Fibroblast of peridontal ligament (primary cell): Measurements from ENCODE around the gene SYNM.
"Not testable (repeated sequence)": the region's sequence is repeated elsewhere in the genome, so short reads cannot be mapped to it uniquely, and the experiment has no call there.

ENCODE experiments used
- DNase-seq: peaks from one replicate; pipeline ENCODE4 v3.0.0-alpha.2; 2010; ENCODE audit errors: extremely low read depth

SYNM gene, protein sequence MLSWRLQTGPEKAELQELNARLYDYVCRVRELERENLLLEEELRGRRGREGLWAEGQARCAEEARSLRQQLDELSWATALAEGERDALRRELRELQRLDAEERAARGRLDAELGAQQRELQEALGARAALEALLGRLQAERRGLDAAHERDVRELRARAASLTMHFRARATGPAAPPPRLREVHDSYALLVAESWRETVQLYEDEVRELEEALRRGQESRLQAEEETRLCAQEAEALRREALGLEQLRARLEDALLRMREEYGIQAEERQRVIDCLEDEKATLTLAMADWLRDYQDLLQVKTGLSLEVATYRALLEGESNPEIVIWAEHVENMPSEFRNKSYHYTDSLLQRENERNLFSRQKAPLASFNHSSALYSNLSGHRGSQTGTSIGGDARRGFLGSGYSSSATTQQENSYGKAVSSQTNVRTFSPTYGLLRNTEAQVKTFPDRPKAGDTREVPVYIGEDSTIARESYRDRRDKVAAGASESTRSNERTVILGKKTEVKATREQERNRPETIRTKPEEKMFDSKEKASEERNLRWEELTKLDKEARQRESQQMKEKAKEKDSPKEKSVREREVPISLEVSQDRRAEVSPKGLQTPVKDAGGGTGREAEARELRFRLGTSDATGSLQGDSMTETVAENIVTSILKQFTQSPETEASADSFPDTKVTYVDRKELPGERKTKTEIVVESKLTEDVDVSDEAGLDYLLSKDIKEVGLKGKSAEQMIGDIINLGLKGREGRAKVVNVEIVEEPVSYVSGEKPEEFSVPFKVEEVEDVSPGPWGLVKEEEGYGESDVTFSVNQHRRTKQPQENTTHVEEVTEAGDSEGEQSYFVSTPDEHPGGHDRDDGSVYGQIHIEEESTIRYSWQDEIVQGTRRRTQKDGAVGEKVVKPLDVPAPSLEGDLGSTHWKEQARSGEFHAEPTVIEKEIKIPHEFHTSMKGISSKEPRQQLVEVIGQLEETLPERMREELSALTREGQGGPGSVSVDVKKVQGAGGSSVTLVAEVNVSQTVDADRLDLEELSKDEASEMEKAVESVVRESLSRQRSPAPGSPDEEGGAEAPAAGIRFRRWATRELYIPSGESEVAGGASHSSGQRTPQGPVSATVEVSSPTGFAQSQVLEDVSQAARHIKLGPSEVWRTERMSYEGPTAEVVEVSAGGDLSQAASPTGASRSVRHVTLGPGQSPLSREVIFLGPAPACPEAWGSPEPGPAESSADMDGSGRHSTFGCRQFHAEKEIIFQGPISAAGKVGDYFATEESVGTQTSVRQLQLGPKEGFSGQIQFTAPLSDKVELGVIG (N-terminal part only)

DNA sequence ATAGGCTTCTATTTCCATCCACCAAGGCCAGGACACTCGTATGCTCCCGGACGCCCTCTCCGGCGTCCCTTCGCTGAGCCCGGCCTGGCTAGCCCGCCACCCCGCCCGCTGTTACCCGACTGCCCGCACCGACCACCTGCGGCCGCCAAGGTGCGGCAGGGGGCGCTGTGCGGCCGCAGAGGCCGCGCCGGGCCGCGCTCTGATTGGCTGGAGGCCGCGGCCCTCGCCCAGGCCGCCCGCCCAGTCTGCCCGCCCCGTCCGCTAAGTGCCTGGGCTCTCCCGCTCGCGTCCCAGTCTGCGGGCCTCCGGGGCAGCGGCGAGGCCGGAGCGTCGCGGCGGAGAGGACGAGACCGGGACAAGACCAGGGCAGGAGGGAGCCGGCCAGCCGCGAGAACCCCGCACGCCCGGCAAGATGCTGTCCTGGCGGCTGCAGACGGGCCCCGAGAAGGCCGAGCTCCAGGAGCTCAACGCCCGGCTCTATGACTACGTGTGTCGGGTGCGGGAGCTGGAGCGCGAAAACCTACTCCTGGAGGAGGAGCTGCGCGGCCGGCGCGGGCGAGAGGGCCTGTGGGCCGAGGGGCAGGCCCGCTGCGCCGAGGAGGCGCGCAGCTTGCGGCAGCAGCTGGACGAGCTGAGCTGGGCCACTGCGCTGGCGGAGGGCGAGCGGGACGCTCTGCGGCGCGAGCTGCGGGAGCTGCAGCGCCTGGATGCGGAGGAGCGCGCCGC is at the start of gene SYNM:
Gene SYNM (plus strand): TSS at position 293 of the 726 bp plus-strand sequence. CDS start 120 bp downstream, at position 413.
- peak; percentile 69 for DNase-seq

DNA sequence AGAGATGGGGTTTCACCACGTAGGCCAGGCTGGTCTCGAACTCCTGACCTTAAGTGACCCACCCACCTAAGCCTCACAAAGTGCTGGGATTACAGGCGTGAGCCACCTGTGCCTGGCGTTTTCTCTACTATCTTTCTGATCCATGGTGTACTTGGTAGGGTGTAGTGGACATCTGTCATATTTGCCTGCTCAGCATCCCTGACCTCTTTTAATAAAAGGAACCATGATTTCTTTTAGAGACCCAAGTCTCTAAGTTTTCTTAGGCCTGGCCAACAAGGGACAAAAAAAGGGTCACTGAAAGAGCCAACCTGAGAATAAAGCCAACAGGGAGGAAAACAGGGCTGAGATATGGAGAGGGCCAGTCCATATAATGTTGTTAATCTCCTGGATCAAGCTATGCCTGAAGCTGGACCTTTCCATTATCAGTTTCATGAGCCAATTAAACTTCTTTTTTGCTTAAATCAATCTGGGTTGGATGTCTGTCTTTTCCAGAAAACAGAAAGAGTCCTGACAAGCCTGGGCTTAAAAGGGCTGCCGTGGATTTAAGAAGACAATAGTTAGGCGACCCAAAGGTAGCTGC is 49.2 kb upstream of the SYNM start:
- no peak for DNase-seq

DNA sequence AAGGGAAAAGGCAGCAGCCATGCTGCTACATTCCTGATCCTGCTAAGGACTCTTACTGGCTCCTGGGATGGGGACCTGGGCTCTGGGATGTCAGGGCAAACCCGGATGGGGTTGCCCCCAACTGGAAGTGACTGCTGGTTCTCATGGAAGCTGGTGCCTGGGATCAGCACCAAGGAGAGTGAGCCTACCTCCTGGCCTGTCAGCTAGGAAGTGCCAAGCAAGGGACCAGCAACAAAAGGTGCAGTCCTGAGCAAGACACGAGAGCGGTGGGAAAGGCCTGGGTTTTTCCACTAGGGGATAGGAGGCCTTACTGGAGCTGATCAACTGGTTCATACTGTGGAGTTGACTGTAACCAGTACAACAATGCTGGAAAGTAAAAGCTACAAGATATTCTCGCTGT is 47.9 kb upstream of the SYNM start:
- no peak for DNase-seq

DNA sequence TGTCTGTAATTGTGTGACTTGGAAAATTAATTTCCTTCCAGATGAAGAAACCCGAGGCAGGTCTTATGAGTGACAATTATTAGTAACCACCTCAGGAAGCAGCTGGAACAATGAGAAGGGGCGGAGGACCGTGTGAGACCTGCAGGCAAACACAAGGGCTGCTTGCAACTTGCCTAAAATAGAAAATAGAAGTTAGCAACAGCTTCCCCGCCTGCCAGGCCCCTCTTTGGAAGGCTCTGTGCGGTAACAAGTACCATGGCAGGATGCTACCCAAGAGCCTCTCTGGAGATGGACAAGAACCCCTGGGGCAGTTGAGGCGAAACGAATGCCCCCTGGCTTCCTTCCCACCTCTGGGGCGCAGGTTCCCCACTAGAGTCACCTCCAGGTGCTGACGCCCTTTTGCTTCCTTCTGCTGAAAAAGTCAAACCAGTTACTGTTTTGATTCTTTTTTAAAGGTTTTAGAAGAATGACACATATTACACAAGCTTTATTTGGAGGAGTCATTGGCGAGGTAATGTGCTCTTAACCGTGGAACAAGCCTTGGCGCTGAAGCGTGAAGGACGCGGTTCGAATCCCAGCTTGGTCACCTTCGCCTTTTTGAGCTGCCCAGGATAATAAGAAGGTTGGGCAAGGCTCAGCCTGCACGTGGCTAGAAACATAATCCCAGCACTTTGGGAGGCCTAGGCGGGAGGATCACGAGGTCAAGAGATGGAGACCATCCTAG is 47.0 kb upstream of the SYNM start:
- no peak for DNase-seq

DNA sequence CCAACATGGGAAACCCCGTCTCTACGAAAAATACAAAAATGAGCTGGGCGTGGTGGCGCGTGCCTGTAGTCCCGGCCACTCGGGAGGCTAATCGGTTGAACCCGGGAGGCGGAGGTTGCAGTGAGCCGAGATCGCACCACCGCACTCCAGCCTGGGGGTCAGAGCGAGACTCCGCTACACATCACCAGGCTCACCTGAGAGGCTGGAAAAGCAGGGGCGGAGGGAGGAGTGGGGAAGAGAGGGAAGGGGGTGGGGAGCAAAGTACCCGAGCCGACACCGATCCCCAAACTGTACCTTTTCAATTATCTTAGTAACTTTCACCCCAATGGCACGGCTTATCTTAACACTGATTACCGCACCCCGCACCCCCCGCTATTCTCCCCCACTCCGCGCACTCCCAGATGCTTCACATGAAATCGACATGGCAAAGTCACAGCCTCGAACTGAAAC is 46.4 kb upstream of the SYNM start:
- no peak for DNase-seq

DNA sequence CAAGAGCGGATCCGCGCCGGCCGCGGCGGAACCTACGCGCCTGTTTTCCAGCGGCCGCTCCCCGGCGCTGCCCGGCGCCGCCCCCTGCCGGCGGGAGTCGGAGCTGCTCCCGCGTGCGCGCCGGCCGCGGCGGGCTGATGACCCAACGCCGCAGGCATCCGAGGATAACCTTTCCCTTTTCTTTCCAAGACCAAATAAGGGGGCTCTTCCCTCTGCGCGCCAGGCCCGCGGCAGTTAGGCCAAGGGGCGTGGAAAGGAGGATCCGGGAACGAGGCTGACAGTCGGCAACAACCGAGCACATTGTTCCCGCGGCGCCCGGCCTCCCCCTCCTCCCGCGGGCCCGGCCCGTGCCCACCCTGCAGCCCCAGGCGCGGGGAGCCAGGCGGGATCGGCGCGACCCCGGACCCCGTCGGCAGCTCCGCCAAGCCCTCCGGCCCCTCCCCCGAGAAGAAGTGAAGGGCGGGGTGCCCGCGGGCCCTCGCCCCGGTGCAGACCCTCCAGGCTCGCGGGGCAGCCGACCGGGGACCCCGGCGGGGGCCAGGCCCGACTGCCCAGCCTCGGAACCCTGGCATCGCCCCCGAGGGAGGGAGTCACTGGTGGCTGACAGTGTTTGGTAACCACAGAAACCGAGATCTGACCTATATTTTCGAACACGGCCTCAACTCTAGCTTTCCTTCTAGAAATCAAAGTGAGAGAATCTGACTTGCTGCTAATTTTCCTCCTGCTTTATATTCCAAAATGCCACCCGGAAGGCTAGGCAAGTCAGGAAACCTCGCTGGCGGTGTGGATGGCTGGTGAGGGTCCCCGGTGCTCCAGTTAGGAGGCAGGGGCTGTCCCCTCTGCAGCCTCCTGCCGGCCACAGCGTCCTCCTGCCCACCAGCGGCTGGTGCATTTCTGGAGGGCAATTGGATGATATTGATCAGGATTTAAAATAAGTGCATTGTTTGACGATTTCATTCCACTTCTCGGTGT is 45.6 kb upstream of the SYNM start:
- DNase-seq: peak; percentile 90

DNA sequence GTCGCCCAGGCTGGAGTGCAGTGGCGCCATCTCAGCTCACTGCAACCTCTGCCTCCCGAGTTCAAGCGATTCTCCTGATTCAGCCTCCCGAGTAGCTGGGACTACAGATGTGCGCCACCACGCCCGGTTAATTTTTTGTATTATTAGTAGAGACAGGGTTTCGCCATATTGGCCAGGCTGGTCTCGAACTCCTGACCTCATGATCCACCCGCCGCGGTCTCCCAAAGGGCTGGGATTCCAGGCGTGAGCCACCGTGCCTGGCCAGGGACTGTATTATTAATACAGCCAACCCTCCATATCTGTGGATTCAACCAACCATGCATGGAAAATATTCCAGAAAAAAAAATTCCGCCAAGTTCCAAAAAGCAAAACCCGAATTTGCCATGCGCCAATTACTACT is 44.7 kb upstream of the SYNM start:
- not testable (repeated sequence) for DNase-seq

DNA sequence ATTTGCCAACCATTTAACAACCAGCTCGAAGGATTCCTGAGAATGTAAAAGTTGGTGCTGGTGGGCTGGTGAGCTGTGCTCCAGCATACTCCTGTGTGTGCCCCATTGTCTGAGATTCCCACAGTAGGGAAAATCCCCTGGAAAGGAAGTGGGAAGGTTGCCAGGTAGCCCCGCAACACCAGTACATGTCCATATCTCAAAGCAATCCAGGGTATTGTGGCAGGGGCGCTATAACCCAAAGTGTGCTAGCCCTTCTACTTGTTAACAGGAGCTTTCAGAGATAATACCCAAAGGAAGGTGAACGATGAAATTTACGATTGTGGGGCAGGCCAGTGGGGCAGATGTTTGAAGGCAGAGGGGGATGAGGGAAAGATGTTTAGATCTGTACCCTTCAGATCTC is 42.7 kb upstream of the SYNM start:
- no peak for DNase-seq

DNA sequence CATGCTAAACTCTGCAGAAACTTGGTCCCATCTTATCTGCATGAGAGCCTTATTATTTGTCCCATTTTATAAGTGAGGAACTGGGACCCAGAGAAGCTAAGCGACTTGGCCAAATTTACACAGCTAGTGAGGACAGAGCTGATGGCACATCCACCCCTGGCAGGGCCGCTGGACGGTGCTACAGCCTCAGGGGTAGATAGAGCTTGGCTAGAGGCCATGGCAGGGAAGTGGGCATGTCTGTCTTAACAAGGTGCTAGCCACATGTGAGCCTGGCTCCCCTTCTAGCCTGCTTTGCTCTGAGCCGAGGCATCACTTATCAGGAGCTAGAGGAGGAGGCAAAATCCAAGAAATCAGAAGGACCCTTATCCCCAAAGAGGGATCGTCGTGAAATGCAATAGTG is 36.7 kb upstream of the SYNM start:
- DNase-seq: no peak

DNA sequence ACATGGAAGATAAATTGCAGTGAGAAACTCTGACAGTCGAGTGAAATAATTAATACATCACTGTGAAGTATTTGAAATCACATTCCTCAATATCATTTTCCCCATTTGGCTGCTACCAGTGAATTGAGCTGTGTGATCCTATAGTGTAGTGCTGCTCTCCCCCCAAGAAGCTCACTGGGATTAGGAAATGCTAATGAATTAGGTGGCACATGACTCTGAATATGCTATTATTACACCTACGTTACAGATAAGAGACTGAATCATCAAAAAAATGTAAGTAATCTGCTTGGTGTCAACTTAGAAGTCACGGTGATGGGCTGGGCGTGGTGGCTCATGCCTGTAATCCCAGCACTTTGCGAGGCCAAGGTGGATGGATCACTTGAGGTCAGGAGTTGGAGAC is 34.7 kb upstream of the SYNM start:
- no peak for DNase-seq

DNA sequence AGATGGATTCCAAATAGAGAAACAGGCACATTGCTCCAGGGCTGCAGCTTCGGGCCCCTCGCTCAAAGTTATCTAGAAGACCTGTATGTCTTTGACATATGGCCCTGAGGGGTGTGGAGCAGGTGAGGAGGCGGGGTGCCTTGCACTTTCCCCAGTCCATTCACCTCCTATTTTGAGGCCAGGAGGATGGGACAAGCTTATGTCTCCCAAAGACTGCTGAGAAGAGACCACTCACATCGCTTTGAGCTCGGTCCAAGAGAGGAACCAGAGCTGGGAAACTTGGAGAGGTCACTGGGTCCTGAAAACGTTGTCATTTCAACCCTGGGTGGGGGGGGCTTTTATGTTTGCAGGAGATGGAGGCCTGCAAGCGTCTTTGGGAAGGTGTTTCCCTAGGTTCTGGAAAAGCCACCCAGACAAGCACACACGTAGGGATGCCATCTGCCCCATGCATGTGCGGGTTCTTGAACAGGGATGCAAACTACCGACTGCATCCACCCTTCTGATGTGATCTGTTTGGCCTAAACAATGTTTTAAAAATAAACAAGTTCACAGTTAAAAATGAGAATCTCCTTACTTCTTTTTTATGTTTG is 33.7 kb upstream of the SYNM start:
- no peak for DNase-seq

DNA sequence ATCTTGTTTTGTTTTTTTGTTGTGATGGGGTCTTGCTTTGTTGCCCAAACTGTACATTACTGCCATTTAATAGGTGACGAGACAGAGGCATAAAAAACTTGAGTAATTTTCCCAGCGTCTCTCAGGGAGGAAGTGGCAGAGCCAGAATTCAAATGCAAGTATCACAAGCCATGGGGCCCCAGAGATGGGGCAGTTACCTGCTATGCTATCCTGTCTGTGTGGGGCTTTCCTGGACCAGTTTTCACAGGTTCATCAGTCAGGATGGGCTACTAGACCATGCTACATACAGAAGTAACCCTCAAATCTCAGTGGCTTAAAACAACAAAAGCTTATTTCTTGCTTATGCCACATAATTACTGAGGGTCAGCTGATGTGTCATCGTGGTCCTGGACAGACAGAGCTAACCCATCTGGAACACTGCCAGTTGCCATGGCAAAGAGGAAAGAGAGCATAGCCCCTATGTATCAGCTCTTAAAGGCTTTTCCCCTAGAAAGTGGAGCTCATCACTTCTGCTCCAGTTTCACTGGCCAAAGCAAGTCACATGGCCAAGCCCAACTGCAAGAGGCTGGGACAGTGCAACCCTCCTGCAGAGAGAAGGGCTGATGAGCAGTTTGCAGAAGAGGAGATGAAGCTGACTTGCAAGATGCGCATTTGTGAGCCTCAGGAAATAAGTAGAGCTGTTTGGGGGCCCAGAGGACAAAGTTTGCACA is 31.7 kb upstream of the SYNM start:
- no peak for DNase-seq

DNA sequence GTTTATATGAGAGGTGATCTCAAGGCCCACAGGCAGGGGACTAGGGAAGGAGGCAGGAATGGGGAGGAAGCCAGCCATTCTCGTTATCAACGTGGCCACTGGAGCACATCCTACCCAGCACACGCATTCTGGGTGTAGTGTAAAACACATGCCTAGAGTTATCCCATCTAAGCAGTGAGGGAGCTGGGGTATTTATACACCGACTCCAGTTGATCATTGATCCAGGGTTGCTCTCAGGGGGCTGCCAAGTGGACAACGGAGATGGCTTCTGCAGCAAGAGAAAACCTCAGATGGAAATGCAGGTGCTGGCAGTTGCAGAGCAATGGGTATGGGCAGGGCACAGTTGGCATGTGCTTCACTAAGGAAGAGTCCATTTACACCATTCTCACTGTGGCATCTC is 30.4 kb upstream of the SYNM start:
- no peak for DNase-seq

DNA sequence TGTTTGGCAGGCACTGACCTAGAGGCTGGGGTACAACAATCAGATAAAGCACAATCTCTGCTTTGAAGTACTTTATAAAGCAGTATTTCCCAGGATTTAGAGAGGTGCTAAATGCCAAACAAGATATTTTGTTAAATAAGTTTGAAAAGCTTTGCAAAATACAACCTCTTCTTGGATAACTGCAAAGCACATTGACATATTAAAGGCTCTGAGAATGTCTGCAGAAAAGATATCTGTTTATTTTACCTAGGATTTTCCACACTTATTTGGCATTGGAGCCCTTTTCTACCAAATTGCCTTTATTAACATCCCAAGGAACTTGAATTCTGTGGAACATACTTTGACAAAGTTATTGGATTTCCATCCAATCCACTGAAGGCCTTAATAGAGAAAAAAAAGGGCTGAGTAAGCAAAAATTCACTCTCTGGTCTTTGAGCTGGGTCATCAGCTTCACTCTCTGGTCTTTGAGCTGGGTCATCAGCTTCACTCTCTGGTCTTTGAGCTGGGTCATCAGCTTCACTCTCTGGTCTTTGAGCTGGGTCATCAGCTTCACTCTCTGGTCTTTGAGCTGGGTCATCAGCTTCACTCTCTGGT is 29.7 kb upstream of the SYNM start:
- not testable (repeated sequence) for DNase-seq

DNA sequence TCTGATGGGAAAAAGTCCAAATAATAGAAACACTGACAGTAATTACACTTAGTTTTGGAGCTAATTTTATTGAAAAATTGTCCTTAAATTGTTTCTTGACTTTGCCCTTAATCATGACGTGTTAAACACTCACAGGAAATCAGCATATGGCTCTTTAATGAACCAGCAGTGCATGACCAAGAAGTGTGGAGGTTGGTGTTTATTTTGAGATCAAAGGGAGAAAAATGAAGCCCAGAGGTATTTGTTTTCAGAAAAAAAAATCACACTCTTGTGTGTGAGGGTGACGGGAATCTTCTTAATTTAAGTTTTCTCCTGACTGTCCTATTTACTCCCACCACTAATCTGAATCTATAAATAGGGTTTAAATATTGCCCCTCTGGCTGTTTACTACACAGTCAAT is 28.8 kb upstream of the SYNM start:
- no peak for DNase-seq

DNA sequence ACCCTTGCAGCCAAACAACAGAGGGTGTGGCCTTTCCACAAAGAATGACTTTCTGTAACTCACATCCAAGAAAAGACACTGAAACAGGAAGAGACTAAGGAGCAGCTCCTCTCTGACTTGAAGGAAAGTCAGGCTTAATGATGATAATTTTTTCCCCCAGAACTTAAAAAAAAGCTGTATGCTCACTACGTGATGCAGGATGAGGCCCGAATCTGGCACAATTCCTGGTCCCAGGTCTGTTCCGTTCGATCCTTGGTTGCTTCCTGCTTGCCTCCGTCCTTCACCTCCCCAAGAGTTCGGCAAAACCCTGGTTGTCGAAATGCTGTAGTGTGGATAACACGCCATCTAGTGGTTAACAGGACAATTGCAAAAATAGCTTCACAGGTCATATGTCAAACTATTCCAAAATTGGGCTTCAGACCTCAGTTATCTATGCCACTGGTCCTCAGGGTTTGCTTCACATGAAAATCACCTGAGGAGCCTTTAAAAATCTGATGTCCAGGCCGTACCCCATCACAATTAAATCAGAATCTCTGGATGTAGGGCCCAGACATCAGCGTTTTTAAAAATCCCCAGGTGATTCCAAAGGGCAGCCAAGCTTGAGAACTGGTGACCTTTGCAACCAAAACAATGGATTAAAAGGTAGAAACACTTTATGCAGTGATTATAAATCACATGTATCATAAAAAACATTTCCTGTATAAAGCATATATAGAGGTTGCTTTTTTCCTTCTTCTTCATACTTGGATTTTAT is 28.1 kb upstream of the SYNM start:
- peak; percentile 91 for DNase-seq

DNA sequence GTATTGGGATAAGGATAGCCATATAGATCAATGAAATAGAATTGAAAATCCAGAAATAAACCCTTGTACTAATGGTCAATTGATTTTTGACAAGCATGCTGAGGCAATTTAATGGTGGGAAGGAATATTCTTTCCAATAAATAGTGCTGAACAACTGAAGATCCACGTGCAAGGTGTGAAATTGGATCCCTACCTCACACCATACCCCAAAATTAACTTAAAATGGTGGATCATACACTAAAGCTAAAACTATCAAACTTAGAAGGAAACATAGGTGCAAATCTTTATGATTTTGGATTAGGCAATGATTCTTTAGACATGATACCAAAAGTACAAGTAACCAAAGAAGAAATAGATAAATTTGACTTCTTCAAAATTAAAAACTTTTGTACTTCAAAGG is 22.1 kb upstream of the SYNM start:
- no peak for DNase-seq
